Middle frontal gyrus (tissue), 1 donor: ENCODE measurements around the gene SLC25A1.
"Not testable (repeated sequence)": the region's sequence is repeated elsewhere in the genome, so short reads cannot be mapped to it uniquely, and the experiment has no call there.

Experiments used
- DNase-seq: peaks from one replicate; pipeline ENCODE4 v3.0.0-alpha.2; 2015; ENCODE audit warnings: low spot score; ENCODE audit errors: extremely low spot score

SLC25A1 gene

DNA sequence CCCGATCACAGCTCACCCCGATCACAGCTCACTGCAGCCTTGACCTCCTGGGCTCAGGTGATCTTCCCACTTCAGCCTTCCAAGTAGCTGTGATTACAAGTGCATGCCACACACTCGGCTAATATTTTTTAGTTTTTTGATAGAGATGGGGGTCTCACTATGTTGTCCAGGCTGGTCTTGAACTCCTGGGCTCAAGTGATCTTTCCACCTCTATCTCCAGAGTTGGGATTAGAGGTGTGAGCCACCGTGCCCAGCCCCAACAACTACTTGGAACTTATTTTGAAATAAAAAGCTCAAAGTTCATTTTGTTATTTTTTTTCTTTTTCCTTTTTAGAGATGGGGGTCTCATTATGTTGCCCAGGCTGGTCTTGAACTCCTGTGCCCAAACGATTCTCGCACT lies 27.8 kb upstream of the SLC25A1 start:
- no peak for DNase-seq

DNA sequence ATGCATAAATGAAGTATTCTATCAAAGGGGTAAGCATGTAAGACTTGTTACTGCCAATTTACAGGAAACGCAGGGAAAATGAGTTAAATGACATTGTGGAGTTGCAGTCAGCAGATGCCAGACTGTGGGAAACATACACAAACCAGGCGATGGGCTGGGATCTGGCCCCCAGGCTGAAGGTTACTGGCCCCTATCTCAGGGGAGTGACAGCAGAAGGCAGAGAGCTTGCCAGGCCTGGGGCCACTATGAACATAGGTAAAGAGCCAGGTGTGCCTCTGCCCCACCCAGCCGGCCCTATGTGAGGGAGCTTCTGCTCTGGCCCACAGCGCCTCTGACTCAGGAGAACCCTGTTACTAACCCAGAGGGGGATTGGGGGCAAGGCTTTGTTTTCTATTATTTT lies 26.1 kb upstream of the SLC25A1 start:
- no peak for DNase-seq

DNA sequence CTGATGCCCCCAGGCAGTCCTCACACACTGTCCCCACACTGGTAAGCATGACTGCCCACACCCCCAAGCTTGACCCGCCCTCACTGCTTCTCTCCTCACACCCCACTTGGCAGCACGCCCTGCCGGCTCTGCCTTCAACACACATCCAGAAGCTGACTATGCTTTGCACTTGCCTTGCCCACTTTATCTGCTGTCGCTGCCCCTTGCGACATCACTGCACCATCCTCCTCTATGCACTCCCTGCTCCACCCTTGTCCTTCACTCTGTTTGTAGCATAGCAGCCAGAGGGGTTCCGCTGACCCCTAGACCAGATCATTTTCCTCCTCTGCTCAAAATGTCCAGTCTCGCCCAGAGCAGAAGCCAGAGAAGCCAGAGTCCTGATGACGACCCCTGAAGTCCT lies 25.3 kb upstream of the SLC25A1 start:
- no peak for DNase-seq

DNA sequence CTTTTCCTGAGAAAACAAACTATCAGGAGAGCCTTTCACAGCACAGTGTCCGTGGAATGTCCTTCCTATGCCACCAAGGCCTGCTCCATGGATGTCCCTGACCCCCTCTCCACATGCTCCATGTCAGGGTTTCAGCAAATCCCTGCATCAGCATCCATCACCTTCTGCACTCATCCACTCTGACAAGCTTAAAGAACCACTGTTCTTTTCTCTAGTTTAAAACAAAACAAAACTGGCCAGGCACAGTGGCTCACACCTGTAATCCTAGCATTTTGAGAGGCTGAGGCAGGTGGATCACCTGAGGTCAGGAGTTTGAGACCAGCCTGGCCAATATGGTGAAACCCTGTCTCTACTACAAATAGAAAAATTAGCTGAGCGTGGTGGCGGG lies 24.3 kb upstream of the SLC25A1 start:
- DNase-seq, result not testable (repeated sequence)

DNA sequence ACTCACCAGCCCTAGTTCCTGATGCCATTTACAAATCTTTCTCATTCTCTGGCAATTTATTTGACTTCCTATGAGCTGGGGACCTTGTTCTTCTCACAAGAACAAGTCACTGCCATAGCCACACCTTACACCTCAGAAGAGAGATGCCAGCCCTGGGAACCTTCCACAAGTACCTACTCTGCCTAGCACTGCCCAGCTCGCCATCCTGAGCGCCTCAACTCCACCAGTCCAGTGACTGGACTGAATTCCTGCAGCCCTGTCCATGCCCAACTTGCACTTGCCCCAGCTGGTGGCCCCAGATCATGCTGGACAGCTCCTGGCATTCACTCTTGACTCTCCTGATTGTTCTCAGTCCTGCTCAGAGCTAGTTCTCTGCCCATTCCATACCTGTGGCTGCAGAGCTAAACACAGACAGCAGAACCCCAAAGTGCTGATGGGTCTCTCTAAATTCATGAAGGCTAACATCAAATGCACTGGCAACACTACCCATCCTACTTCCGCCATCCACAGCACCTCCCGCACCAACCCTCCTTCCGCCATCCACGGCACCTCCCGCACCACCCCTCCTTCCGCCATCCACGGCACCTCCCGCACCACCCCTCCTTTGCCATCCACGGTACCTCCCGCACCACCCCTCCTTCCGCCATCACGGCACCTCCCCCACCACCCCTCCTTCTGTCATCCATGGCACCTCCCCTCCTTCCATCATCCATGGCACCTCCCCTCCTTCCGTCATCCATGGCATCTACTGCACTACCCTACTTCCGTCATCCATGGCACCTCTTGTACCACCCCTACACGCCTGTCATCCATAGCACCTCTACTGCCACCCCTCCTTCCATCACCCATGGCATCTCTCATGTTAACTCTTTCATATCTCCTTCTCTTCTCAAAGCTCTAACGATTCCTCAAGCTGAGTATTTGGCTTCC lies 23.6 kb upstream of the SLC25A1 start:
- no peak for DNase-seq

DNA sequence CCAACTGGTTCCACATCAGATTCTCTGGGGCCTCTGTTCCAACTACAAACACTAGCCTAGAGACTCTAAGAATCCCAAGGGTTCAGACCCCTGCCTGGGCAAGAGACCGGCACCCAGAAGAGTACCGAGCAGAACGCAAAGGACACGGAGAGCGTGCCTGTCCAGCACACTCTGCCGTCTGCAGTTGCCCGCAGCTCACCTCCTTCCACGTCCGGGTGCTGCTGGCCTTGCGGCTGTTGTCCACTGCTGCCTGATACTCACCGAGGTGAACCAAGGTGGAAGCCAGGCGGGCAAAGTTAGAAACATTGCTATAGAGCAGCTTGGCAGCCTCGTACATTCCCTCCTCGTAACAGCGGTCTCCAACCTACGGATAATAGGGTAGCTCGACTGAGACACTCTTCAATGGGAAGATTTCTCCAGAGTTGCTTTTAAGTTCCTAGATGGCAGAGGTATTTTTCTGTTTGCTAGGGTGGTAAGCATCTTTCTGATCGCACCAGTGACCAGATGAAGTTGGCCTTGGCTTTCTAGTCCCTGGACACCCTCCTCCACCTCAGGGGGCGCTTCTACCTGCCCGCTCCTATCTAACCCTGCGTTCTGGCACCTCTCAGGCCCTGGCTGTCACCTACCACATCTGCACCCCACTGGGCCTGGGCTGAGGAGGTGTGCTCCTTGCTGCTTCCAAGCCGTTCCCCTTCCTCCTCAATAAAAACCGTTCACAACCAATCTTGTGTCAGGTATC lies 22.8 kb upstream of the SLC25A1 start:
- DNase-seq, result no peak

DNA sequence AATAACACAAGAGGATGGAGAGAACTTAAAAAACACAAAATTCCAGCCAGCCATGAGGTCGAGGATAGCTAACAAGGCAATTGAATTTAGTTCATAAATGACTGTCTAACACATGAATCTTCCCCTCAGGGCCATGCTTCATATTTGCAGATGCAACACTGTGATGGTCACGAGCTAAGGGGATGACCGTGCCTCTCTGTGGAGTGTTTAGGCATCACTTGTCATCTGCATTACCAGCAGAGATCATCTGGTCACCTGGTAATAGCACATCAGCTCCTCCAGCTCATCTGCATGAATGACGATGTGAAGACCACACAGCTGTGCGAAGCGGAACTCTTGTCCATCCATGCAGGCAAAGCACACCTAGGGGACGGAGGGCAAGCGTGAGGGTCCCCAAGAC lies 20.9 kb upstream of the SLC25A1 start:
- no peak for DNase-seq

DNA sequence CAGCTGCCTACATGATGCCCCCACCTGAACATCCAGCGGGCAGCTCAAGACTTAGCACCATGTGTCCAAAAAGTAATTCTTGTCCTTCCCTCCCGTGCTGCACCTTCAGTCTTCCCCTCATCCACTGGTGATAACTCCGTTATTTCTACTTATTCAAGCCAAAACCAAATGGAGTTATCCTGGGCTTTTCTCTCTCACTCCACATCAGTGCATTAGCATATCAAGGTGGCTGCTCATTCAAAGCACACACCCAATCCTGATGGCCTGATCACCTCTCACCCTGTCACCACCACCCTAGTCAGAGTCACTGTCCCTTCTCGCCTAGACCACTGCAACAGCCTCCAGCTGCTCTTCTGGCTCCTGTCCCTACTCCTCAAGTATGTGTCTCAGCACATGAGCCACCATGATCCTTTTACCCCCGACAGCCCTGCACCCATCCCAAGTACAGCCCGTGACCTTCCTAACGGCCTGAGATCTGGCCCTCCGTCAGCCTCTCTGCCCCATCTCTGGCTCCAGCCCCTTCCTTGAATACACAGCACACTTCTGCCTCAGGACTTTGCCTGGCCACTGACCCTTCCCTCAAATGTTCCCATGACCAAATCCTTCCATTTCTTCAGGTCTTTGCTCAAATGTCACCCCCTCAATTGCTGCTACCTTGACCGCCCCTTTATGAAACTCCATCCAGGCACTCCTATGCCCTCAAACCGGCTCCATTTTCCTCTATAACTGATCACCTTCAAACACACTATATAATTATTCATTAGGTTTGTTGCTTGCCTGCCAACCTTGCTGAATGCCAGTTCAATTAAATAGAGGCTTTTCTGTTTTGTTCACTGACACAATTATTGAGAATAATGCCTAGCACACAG lies 19.7 kb upstream of the SLC25A1 start:
- DNase-seq, result no peak

DNA sequence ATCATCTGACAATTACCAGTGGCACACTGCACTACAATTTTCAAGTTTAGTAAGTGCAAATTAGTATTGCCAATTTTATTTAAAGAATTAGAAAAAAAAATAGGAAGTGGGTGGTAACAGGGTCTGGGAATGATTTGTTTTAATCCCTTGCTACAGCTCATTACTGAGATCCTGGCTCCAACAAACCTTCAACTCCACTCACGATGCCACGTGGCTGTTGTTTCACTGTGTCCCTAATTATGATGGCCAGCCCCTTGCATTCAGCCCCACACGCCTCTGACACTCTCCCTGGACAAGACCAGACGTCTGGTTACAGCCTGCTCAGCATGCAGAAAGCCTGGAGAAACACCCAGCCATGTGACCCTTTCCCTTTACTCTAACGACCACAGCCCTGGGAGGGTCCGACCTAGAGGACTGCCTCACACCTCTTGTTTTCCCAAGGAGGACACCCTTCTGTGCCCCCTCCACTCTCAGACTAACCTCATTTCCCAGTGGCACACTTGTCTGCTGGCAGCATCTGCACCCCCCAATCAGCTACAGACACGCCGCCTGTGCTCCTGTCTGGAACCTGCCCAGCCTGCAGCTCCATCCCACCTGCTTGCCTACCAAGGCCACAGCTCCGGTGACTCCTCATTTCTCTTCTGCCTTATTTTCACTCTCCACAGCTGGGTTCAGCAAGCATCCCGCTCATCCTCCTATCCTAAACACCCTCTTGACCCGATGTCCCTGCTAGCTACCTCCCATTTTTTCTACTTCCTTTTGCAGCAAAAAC lies 18.5 kb upstream of the SLC25A1 start:
- DNase-seq, result no peak

DNA sequence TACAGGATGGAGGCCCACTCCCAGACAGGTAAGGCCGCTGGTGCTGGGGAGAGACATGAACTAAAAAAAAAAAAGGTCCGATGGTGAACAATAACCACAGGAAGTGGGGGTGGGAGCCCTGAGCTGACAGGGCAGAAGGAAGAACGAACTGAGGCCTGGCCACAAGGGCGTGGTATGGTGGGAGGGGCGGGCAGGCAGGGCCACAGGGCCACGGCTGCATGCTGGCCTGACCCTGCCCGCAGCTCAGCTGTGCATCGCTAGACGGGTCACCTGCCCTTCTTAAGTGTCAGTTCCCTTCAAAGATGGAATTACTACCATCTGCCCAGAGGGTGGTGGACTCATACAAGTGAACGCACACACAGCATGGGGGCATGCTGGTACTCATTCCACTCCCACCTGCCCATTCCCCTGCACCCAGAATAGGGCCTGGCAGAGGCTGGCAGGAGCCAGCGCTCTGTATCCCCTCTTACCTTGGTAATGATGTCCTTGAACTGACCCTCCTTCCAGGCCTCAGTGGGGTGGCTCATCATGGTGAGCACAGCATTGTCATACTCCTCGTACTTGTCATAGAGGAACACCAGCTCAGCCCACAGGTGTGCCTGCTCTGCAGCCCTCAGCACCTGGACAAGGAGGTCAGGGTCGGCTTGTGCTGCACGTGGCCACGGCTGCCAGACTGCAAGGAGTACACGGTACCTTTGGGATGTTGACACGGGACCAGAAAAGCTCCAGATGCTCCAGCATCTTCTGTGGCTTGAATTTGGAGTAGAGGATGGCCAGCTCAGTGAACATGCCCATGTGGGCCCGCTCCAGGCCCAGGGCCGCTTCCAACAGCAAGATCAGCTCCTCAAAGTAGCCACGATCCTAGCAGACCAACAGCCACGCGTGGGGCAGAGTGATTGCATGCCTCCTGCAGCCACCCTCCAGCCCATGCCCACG lies 17.5 kb upstream of the SLC25A1 start:
- no peak for DNase-seq

DNA sequence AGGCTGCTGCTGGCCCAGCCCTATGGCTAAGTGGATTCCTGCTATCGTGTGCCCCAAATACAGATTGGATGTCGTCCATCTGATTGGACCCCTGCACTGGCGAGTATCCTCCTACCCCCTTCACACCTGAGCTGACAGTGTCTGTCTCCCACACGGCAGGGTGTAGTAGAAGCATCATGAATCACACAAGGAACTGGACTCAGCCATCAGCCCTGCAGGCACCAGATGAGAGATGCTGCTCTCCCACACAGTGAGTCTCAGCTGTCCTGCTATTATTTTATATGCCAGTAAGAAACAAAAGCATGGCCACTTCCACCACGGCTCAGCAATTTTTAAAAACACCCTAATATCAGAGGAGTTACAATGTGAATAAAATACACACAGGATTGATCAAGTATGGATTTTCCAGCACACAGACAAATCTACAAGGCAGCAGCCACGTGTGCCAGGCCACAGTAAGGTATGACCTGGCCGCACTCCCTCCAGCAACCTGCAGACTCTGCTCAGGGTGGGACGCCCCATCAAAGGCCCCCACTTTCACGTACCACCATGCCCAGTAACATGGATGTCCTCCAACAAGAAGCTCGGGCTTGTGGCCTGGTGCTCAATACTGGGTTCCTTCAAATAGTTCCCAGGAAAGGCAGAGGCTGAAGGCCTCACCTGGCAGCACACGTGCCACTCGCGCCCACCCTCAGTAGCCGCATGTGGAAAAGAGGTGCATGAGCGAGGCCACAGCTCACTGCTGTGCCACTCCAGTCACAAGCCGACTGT lies 16.4 kb upstream of the SLC25A1 start:
- no peak for DNase-seq

DNA sequence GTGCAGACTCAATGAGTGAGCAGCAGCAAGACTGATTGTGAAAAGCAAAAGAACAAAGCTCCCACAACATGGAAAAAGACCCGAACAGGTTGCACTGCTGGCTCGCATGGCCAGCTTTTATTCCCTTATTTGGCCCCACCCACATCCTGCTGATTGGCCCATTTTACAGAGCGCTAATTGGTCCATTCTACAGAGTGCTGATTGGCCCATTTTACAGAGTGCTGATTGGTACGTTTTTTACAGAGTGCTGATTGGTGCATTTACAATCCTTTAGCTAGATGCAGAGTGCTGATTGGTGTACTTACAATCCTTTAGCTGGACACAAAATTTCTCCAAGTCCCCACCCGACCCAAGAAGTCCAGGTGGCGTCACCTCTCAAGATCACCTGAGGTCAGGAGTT lies 15.3 kb upstream of the SLC25A1 start:
- DNase-seq, result no peak

DNA sequence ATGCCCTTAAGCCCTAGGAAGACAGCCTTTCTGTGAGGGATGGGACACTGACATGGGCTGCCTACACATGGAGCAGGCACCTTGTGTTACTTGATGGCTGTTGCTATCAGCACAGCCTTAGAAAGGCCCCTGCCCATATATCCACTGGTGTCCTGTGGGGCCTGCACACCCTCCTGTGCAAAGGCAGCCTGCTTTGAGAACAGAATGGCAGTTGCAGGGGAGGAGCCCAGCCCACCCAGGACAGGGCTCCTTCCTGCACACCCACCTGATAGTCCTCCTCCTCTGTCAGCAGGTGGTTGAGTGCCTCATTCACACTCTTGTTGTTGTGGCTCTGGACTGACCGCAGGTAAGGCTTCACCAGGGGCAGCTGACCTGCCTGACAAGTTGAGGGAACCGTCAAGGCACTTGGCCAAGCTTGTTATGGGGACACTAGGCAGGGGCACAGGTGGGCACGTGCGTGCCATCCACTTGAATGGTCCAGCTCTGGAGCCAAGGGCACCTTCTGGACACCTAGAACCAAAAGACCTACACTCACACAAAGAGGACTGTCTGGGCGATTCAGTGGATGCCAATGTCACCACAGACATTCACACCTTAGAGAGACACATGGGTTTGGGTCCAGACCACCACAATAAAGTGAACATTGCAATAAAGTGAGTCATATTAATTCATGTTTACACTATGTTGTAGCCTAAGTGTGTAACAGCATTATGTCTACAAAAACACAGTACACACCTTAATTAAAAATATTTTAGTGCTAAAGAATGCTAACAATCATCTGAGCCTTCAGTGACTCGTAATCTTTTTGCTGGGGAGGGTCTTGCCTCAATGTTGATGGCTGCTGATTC lies 9.4 kb upstream of the SLC25A1 start:
- no peak for DNase-seq

DNA sequence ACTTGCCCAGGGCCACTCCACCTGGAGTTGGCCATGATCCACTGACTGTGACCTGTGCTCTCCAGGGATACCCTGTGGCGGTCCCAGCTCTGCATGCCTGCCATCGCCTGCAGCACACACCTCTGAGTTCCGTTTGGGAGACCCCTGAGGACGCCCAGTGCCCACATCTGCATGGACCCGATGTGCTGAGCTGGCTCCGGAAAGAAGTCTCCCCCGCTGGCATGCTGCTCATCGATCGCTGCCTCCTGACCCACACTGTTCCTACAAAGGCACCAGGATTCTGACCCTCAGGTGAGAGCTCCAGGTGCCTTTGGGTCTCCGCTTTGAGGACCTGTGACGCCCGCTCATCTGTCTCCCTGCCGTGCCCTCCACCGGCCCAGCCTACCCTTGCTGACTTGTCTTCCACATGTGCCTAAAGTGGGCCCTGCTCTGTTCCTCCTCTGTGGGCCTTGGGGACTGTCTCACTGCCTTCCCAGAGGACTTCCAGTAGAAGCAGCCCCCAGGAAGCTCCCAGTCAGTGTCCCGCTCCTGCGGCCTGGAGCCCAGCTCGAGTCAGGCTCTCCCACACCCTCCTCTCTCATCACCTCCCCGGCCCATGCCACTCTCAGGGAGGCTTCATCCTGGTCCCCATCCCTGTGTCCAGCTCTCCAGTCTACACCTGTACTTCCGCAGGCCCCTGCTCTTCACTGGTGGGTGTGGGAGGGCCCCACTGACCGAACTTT lies 5.9 kb upstream of the SLC25A1 start:
- no peak for DNase-seq

DNA sequence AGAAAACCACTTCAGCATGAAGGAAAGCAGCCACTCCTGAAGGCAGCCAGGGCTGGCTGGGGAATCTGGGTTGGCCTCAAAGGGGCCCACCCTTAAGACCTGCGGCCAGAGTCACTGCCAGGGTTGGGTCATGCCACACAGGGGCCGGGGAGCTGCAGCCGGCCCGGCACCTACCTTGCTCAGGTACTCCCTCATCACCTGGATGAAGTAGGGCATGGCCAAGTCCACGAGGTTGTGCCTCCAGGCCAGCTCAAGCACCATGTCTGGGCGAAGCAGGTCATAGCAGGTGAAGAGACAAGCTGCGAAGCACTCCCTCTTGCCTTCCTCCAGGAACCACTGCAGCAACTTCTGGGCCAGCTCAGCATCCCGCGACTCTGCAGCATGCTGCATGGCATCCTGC lies 4.7 kb upstream of the SLC25A1 start:
- DNase-seq, result no peak

DNA sequence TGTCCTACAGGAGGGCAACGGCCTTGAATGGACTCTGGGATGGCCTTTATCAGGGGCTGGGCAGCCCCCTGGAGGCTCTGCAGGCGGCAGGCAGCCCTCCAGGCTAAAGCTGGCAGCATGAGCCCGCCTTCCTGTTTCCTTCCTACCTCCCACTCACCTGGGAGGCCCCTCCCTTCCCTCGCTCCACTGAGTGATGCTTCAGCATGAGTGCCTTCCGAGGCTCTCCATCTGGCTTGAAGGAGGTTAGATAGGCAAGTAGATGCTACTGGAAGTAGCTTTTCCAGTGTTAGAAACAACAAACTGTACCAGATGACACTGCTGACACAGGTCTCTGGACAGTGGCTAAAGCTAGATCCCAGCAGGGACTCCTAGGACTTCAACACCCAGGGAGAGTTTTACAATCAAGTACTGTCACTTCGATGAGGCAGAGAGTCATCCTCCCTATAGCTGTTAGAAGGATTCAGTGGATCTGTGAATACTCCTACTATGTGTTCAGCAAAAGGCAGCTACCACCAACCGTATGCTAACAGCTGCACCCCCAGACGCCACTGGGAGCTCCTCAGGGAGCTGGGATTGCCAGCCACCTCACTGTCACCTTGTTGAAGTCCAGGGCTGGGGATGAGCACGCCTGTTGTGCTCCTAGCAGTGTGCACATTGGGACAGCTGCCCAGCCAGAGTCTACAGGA lies 4.1 kb upstream of the SLC25A1 start:
- DNase-seq, result no peak
